Measurements from ENCODE around the gene LRRC71.

DNA sequence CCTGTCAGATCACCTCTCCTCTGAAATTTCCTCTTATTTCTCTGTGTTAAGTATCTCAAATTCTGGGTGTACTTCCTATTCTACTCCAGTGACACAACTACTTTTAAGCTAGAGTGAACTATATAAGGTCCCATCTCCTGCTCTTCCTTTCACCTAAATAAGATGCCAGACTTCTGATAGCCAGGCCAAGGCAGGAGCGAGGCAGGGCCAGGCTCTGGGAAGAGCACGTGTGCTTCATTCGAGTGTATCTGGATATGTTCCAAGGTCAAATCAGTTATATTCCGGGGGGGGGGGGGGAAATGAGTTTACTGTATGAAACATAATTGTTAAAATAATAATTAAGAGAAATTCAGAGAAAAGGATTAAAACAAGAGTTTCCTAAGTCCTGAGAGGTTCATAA lies 60.1 kb downstream of the LRRC71 start:
- TF ChIP-seq, protein P1, sequence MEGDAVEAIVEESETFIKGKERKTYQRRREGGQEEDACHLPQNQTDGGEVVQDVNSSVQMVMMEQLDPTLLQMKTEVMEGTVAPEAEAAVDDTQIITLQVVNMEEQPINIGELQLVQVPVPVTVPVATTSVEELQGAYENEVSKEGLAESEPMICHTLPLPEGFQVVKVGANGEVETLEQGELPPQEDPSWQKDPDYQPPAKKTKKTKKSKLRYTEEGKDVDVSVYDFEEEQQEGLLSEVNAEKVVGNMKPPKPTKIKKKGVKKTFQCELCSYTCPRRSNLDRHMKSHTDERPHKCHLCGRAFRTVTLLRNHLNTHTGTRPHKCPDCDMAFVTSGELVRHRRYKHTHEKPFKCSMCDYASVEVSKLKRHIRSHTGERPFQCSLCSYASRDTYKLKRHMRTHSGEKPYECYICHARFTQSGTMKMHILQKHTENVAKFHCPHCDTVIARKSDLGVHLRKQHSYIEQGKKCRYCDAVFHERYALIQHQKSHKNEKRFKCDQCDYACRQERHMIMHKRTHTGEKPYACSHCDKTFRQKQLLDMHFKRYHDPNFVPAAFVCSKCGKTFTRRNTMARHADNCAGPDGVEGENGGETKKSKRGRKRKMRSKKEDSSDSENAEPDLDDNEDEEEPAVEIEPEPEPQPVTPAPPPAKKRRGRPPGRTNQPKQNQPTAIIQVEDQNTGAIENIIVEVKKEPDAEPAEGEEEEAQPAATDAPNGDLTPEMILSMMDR (IDR thresholded peaks at IDR 0.05): no peak
- TF ChIP-seq POLR2AphosphoS5 (IDR thresholded peaks at IDR 0.05): no peak
- no peak for TF ChIP-seq EP300 (IDR thresholded peaks at IDR 0.05)
- no peak for TF ChIP-seq POLR2A (IDR thresholded peaks at IDR 0.05)
